K562 (cell line): Measurements from ENCODE around the gene RAB40B. TPM values are rescaled to one million over a fixed set of nuclear protein-coding genes. Genes with fewer than 3 reads are reported as not detected.

Source experiments
- ATAC-seq: fragments of 200-7000 bp; cut with Tn5 transposase; 3 replicates; pipeline ENCODE4 v1.9.1; 2020; ENCODE audit warnings: moderate library complexity
- BruUV-seq: library from RNA; stranded (reverse); fragments of 400-500 nt; replicated peaks from 2 replicates; lab custom pipeline; 2021; lab: Mats Ljungman, UMichigan
- CTCF ChIA-PET: fragments of 300-600 bp; formaldehyde crosslinking; extraction: SDS; loops from one replicate; lab custom pipeline; 2021; ENCODE audit warnings: low intra/inter-chr PET ratio; lab: Yijun Ruan, JAX
- POLR2A ChIA-PET: fragments of 300-600, 350-650 bp; sonication (Branson Sonifier 250); formaldehyde crosslinking; extraction: SDS; loops from one replicate; lab custom pipeline; 2021; ENCODE audit warnings: antibody characterized with exemption, inconsistent platforms; lab: Yijun Ruan, JAX
- DNase-seq, 4 experiments: peaks; one replicate each; pipeline versions ENCODE4 v3.0.0 to v3.0.0-alpha.2; 2011 to 2018; ENCODE audit warnings: low spot score in 3 of 4, mixed read lengths in 3 of 4; ENCODE audit errors: extremely low read depth in 1 of 4
- FAIRE-seq: peaks from 2 replicates; lab custom pipeline; 2011; peaks lifted over from hg19 to GRCh38; lab: Jason Lieb, UNC
- H2AFZ ChIP-seq: 2 replicates; pipeline ENCODE4 v1.6.0; 2011; ENCODE audit warnings: low read depth, low read length, control low read depth, inconsistent platforms
- H3K27ac ChIP-seq: fragments of 200-600 bp; 3 replicates; pipeline ENCODE4 v1.8.0; 2011; ENCODE audit warnings: low read depth, mild to moderate bottlenecking, control low read depth, inconsistent platforms, low read length, moderate library complexity, mixed read lengths; ENCODE audit errors: extremely low read depth
- H3K27me3 ChIP-seq, 2 experiments: fragments of 300-600 bp in 1 of 2; 2 replicates in 1 of 2; 3 replicates in 1 of 2; pipeline versions ENCODE4 v1.6.0 to v1.8.0; 2011; ENCODE audit warnings: inconsistent platforms in 2 of 2, low read length in 2 of 2, mild to moderate bottlenecking in 1 of 2, mixed read lengths in 1 of 2, moderate library complexity in 1 of 2; ENCODE audit not compliant: control insufficient read depth in 2 of 2, insufficient read depth in 2 of 2
- H3K36me3 ChIP-seq: fragments of 300-600 bp; 3 replicates; pipeline ENCODE4 v1.8.0; 2011; ENCODE audit warnings: mild to moderate bottlenecking, low read length, inconsistent platforms; ENCODE audit not compliant: control insufficient read depth, insufficient read depth
- H3K4me1 ChIP-seq, 2 experiments: fragments of 200-600 bp in 1 of 2; replicated peaks in 1 of 2; 2 replicates in 1 of 2; 3 replicates in 1 of 2; pipeline versions ENCODE4 v1.5.1 to v1.8.0; 2011; ENCODE audit warnings: inconsistent platforms in 2 of 2, low read length in 2 of 2, mild to moderate bottlenecking in 1 of 2, mixed read lengths in 1 of 2, moderate library complexity in 1 of 2; ENCODE audit not compliant: control insufficient read depth in 2 of 2, insufficient read depth in 2 of 2
- H3K4me2 ChIP-seq: 2 replicates; pipeline ENCODE4 v1.6.1; 2011; ENCODE audit warnings: low read length, control low read depth, inconsistent platforms, mixed read lengths; ENCODE audit not compliant: insufficient read depth
- H3K4me3 ChIP-seq: fragments of 200-600 bp; sonication (generic), shearing (Covaris generic); 2 replicates; pipeline ENCODE4 v1.5.1; 2016; ENCODE audit warnings: control low read depth, inconsistent platforms
- H3K79me2 ChIP-seq: fragments of 200-600 bp; 3 replicates; pipeline ENCODE4 v1.8.0; 2011; ENCODE audit warnings: low read length, inconsistent platforms; ENCODE audit not compliant: control insufficient read depth, insufficient read depth
- H3K9ac ChIP-seq, 2 experiments: 2 replicates each; pipeline versions ENCODE4 v1.6.0 to v1.6.1; 2011; ENCODE audit warnings: low read depth in 2 of 2, low read length in 2 of 2, control low read depth in 1 of 2, inconsistent platforms in 1 of 2, mild to moderate bottlenecking in 1 of 2, mixed read lengths in 1 of 2; ENCODE audit not compliant: insufficient read depth in 1 of 2
- H3K9me1 ChIP-seq: one replicate; pipeline ENCODE4 v1.6.0; 2011; ENCODE audit warnings: inconsistent platforms, mild to moderate bottlenecking, low read length, moderate library complexity; ENCODE audit not compliant: control insufficient read depth, insufficient read depth
- H3K9me3 ChIP-seq: replicated peaks from 2 replicates; pipeline ENCODE4 v1.5.1; 2011; ENCODE audit warnings: low read depth, low read length, inconsistent platforms; ENCODE audit not compliant: control insufficient read depth, insufficient read depth
- H4K20me1 ChIP-seq: replicated peaks from 2 replicates; pipeline ENCODE4 v1.6.1; 2011; ENCODE audit warnings: low read length, inconsistent platforms, mixed read lengths; ENCODE audit not compliant: control insufficient read depth, insufficient read depth
- CBX1 ChIP-seq: sonication (generic); IDR thresholded peaks from 2 replicates; pipeline ENCODE4 v1.6.1; 2016; ENCODE audit warnings: antibody characterized with exemption, low read depth, mild to moderate bottlenecking
- ELF2 ChIP-seq: fragments of 250-450 bp; sonication (Bioruptor Pico); IDR thresholded peaks from 2 replicates; pipeline ENCODE4 v1.5.0; 2021; ENCODE audit warnings: mild to moderate bottlenecking
- PREB ChIP-seq: sonication (generic); formaldehyde crosslinking; IDR thresholded peaks from 2 replicates; pipeline ENCODE4 v1.8.1; 2023; ENCODE audit warnings: mild to moderate bottlenecking, missing genetic modification reagents
- SAP30 ChIP-seq: fragments of 200-600 bp; sonication (generic); IDR thresholded peaks from 2 replicates; pipeline ENCODE4 v1.6.1; 2012; ENCODE audit warnings: borderline replicate concordance, low read depth, mild to moderate bottlenecking, moderate library complexity, low read length, control low read depth, inconsistent platforms; ENCODE audit not compliant: insufficient read depth, poor library complexity, severe bottlenecking
- SMARCA4 ChIP-seq: fragments of 450-650 bp; IDR thresholded peaks from 2 replicates; pipeline ENCODE4 v1.6.1; 2016
- TBL1XR1 ChIP-seq, 2 experiments: IDR thresholded peaks; 2 replicates each; pipeline ENCODE4 v1.6.1; 2012; ENCODE audit warnings: improper control_type of control experiment in 2 of 2, low read length in 2 of 2, mild to moderate bottlenecking in 1 of 2
- XRCC3 ChIP-seq: fragments of 450-650 bp; IDR thresholded peaks from 2 replicates; pipeline ENCODE4 v1.6.1; 2017; ENCODE audit warnings: mild to moderate bottlenecking, moderate library complexity
- ZBTB7A ChIP-seq: IDR thresholded peaks from 2 replicates; pipeline ENCODE4 v1.6.1; 2011; ENCODE audit warnings: low read depth, mild to moderate bottlenecking, low read length, moderate library complexity, borderline replicate concordance; ENCODE audit not compliant: control insufficient read depth
- ZFP36 ChIP-seq: fragments of 150-350 bp; IDR thresholded peaks from 2 replicates; pipeline ENCODE4 v1.6.1; 2018; ENCODE audit warnings: low read length, low read depth; ENCODE audit not compliant: partially characterized antibody
- WGBS: fragments of 100-300 bp; shearing (Covaris generic); methylation state at CpG from one replicate; pipeline ENCODE4 v1.1.6; 2016; ENCODE audit warnings: low coverage, mixed read lengths; ENCODE audit not compliant: insufficient coverage; ENCODE audit errors: missing lambda C conversion rate; 5-methylcytosine and 5-hydroxymethylcytosine counted together
- in situ Hi-C: fragments of 300-500 bp; cut with MboI; formaldehyde crosslinking; loops from 4 replicates; pipeline ENCODE4 v1.15.0; 2018; ENCODE audit warnings: inconsistent platforms, mixed read lengths
- intact Hi-C: fragments of 100-400 bp; cut with micrococcal nuclease; formaldehyde crosslinking; loops from 2 replicates; pipeline ENCODE4 v1.14.2; 2022
- polyA plus RNA-seq, 8 experiments: library from polyadenylated mRNA; depleted of rRNA in 4 of 8; stranded (reverse) in 5 of 8; unstranded in 3 of 8; fragments of >200 nt; fragmentation: Nextera tagmentation in 2 of 8; fragmentation: Illumina TruSeq in 1 of 8; extraction: Ambion mirVana in 2 of 8; extraction: Trizol in 1 of 8; gene quantifications; 2 replicates each; pipeline versions ENCODE4 v1.2.1 to v1.2.3, GENCODE V29; 2011 to 2014; ENCODE audit warnings: inconsistent platforms in 1 of 8, missing spikeins in 1 of 8
- total RNA-seq, 7 experiments: library from RNA; depleted of rRNA in 6 of 7; stranded (reverse); fragments of >200 nt in 6 of 7; fragmentation: Illumina TruSeq in 2 of 7; extraction: Trizol in 2 of 7; gene quantifications; 2 replicates each; pipeline versions ENCODE4 v1.2.1 to v1.2.3, GENCODE V29; 2011 to 2021; ENCODE audit warnings: low replicate concordance in 1 of 7

Gene RAB40B
- total and polyA plus RNA-seq, 9 of the 15 experiments (the other 6 are each of a cell fraction or from before 2014, with no cell fraction given), result 0.13 to 4.6 (median 1.4) TPM

GRCh38 chr17:82655523-82655922, 43.0 kb downstream of the RAB40B start:
- Histone ChIP-seq H3K79me2 (no peaks in the 10 kb centered on the region), H3K9me3 (peaks cover 8% of the 10 kb centered on the region), H3K4me1 (peaks cover 0 to 15% of the 10 kb centered on the region in 2 experiments; a peak in 2 of 5 replicates), H3K27ac (no peak overlapping the region), H3K9ac (no peak overlapping the region), H3K27me3 (peaks cover 0 to 8% of the 10 kb centered on the region in 2 experiments; a peak in 1 of 5 replicates), H4K20me1 (no peaks in the 10 kb centered on the region), H2AFZ (0 out of 2 replicates have a peak overlapping the region, but pooled peaks have one; percentile 30), H3K4me2 (no peak overlapping the region), H3K4me3 (no peak overlapping the region), H3K36me3 (no peaks in the 10 kb centered on the region), H3K9me1 (no peaks in the 10 kb centered on the region)
- intact Hi-C loops, result no loop called here
- FAIRE-seq (no peak), DNase-seq (no peak), ATAC-seq (no peak)
- ChIA-PET POLR2A (interaction anchor here (0.6 kb wide), 1 partner anchor 106 kb away, joined by 4 read pairs; no protein-coding TSS in a partner anchor), CTCF (no interaction called here)
- in situ Hi-C loops, result no loop called here
- WGBS, result 34% methylated on average over 11 of the region's 13 CpGs
- BruUV-seq, result no TSS peak
- TF ChIP-seq XRCC3, result no peak
- TF ChIP-seq TBL1XR1 (IDR thresholded peaks at IDR 0.05; ENCODE audit: low read length in 2 of 2), result no peak
- TF ChIP-seq ELF2 (CRISPR knock-in tag), result no peak
- no peak for TF ChIP-seq CBX1
- TF ChIP-seq PREB, result no peak
- TF ChIP-seq SMARCA4, result no peak
- no peak for TF ChIP-seq ZFP36
- TF ChIP-seq SAP30, result no peak
- TF ChIP-seq ZBTB7A, result no peak
